Measurements from ENCODE around the gene KRT7.
"Not testable (repeated sequence)": the region's sequence is repeated elsewhere in the genome, so short reads cannot be mapped to it uniquely, and the experiment has no call there.

The KRT7 gene

GRCh38 chr12:52255926-52256583 lies 23.0 kb downstream of the KRT7 start:
- DNase-seq (ENCODE audit: low read depth, low spot score) = no peak

GRCh38 chr12:52256584-52256935 lies 23.5 kb downstream of the KRT7 start:
- no peak for DNase-seq (ENCODE audit: low read depth, low spot score)

GRCh38 chr12:52257074-52257551 lies 24.1 kb downstream of the KRT7 start:
- DNase-seq (ENCODE audit: low read depth, low spot score) = no peak

- DNase-seq (ENCODE audit: low read depth, low spot score) = not testable (repeated sequence)
Observed at GRCh38 chr12:52257922-52258321, 24.9 kb downstream of the KRT7 start.

GRCh38 chr12:52258335-52258901 lies 25.4 kb downstream of the KRT7 start:
- no peak for DNase-seq (ENCODE audit: low read depth, low spot score)

- DNase-seq (ENCODE audit: low read depth, low spot score) = no peak
Observed at GRCh38 chr12:52259657-52260243, 26.7 kb downstream of the KRT7 start.

- no peak for DNase-seq (ENCODE audit: low read depth, low spot score)
Observed at GRCh38 chr12:52260361-52261207, 27.5 kb downstream of the KRT7 start.

GRCh38 chr12:52261208-52261484 lies 28.1 kb downstream of the KRT7 start:
- DNase-seq (ENCODE audit: low read depth, low spot score) = no peak

- no peak for DNase-seq (ENCODE audit: low read depth, low spot score)
Observed at GRCh38 chr12:52262286-52262685, 29.2 kb downstream of the KRT7 start.

- DNase-seq (ENCODE audit: low read depth, low spot score) = no peak
Observed at GRCh38 chr12:52263761-52264434, 30.9 kb downstream of the KRT7 start.

GRCh38 chr12:52264435-52264825 lies 31.4 kb downstream of the KRT7 start:
- DNase-seq (ENCODE audit: low read depth, low spot score) = no peak

- DNase-seq (ENCODE audit: low read depth, low spot score) = no peak
Observed at GRCh38 chr12:52266514-52266913, 33.5 kb downstream of the KRT7 start.

- no peak for DNase-seq (ENCODE audit: low read depth, low spot score)
Observed at GRCh38 chr12:52267266-52267665, 34.2 kb downstream of the KRT7 start.

GRCh38 chr12:52267699-52268098 lies 34.7 kb downstream of the KRT7 start:
- DNase-seq (ENCODE audit: low read depth, low spot score) = no peak

- DNase-seq (ENCODE audit: low read depth, low spot score) = no peak
Observed at GRCh38 chr12:52268212-52268611, 35.2 kb downstream of the KRT7 start.

GRCh38 chr12:52270541-52271070 lies 37.6 kb downstream of the KRT7 start:
- no peak for DNase-seq (ENCODE audit: low read depth, low spot score)

- no peak for DNase-seq (ENCODE audit: low read depth, low spot score)
Observed at GRCh38 chr12:52271158-52271557, 38.1 kb downstream of the KRT7 start.

GRCh38 chr12:52274521-52275120 lies 41.6 kb downstream of the KRT7 start, which contains the start of gene KRT86:
Gene KRT86, plus strand, starts transcription at chr12:52274645. Its CDS starts 27,272 bp downstream, at chr12:52301917.
- no peak for DNase-seq (ENCODE audit: low read depth, low spot score)

GRCh38 chr12:52275686-52276085 lies 42.6 kb downstream of the KRT7 start:
- no peak for DNase-seq (ENCODE audit: low read depth, low spot score)

GRCh38 chr12:52277486-52278245 lies 44.6 kb downstream of the KRT7 start:
- DNase-seq (ENCODE audit: low read depth, low spot score) = no peak

All from activated CD4-positive, CD25-positive, alpha-beta regulatory T cell treated with anti-CD3 and anti-CD28 coated beads, Interleukin-2, amount 50 U/mL, for 16 hours (primary cell).